ENCODE measurements around the gene ZNF689.

DNA sequence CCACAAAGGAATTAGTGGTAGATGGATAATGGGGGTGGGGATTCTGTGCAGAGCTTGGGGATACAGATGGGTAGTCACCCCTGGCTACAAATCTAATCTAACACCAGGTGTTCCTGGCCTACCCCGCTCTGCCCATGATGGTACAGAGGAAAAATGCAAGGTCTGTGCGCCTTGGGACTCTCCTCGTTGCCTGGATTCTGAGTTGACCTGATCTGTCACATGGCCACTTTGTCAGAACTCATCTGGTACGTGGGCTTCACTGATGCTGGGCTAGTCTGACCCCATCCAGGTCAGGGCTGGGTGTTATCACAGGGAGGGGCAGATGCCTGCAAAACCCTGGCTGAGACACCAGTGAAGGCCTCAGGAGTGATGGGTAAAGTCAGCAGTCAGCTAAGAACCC lies 57.2 kb downstream of the ZNF689 start:
- TF ChIP-seq, protein P1, sequence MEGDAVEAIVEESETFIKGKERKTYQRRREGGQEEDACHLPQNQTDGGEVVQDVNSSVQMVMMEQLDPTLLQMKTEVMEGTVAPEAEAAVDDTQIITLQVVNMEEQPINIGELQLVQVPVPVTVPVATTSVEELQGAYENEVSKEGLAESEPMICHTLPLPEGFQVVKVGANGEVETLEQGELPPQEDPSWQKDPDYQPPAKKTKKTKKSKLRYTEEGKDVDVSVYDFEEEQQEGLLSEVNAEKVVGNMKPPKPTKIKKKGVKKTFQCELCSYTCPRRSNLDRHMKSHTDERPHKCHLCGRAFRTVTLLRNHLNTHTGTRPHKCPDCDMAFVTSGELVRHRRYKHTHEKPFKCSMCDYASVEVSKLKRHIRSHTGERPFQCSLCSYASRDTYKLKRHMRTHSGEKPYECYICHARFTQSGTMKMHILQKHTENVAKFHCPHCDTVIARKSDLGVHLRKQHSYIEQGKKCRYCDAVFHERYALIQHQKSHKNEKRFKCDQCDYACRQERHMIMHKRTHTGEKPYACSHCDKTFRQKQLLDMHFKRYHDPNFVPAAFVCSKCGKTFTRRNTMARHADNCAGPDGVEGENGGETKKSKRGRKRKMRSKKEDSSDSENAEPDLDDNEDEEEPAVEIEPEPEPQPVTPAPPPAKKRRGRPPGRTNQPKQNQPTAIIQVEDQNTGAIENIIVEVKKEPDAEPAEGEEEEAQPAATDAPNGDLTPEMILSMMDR (IDR thresholded peaks at IDR 0.05 in 8 of 11, conservative IDR thresholded peaks at IDR 0.05 in 3 of 11), result no peak
- TF ChIP-seq POLR2AphosphoS5 (IDR thresholded peaks at IDR 0.05) (no peak), POLR2A (IDR thresholded peaks at IDR 0.05) (no peak)

All from spleen (tissue), 7 donors.